ENCODE data around the gene CEND1. TPM values are rescaled to one million over a fixed set of nuclear protein-coding genes. Genes with fewer than 3 reads are reported as not detected.

CEND1 gene
- total and polyA plus RNA-seq, 2 of the 13 experiments (the other 11 are each of a cell fraction or from before 2014, with no cell fraction given) = not detected

DNA sequence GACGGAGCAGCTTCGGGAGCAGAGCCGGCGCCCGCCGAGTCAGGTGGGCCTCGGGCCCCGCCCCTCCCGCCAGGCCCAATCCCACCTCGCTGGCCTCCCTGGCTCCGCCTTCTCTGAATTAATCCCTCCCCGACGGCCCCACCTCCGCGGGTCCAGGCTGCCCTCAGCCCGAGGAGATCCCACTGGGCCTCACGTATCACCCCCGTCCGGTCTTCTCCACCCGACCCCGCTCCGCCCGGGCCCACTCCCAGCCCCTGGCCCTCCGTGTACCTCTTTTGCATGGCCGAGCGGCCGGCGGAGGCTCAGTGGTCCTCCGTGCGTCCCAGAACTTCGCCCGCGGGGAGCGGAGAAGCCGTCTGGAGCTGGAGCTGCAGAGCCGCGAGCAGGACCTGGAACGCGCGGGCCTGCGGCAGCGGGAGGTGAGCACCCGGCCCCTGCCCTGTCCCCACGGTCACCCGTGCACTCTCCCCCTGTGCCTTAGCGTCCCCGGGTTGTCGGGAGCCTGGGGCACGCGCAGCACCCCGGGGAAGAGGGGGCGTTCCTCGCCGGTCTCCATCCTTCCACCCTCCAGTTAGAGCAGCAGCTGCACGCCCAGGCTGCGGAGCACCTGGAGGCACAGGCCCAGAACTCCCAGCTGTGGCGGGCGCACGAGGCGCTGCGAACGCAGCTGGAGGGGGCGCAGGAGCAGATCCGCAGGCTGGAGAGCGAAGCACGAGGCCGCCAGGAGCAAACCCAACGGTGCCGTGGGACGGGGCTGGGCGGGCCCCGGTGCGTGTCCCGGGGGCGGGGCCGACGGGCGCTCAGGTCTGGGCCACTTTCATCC, 40.6 kb upstream of the CEND1 start (continued):
- TF ChIP-seq ZNF687 (CRISPR knock-in tag; IDR thresholded peaks at IDR 0.05) = peak; percentile 93
- TF ChIP-seq ZNF766 (CRISPR knock-in tag; IDR thresholded peaks at IDR 0.05; ENCODE audit: borderline replicate concordance) = no peak
- no peak for TF ChIP-seq KDM6A (CRISPR knock-in tag; IDR thresholded peaks at IDR 0.05; ENCODE audit: low read depth)
- no peak for TF ChIP-seq CC2D1A (CRISPR knock-in tag; IDR thresholded peaks at IDR 0.05)
- peak; percentile 96 for TF ChIP-seq AKAP8 (CRISPR knock-in tag; IDR thresholded peaks at IDR 0.05)
- TF ChIP-seq ZSCAN22 (CRISPR knock-in tag; IDR thresholded peaks at IDR 0.05) = no peak
- no peak for TF ChIP-seq ZNF234 (CRISPR knock-in tag; conservative IDR thresholded peaks at IDR 0.05)
- TF ChIP-seq ZMYM4 (CRISPR knock-in tag; IDR thresholded peaks at IDR 0.05) = no peak
- TF ChIP-seq GABPA (IDR thresholded peaks at IDR 0.05; ENCODE audit: low read depth, low read length) = no peak
- no peak for TF ChIP-seq GABPA (CRISPR knock-in tag; IDR thresholded peaks at IDR 0.05; ENCODE audit: low read depth)
- TF ChIP-seq ZNF510 (CRISPR knock-in tag; IDR thresholded peaks at IDR 0.05; ENCODE audit: low read depth) = no peak
- TF ChIP-seq EEA1 (CRISPR knock-in tag; IDR thresholded peaks at IDR 0.05; ENCODE audit: borderline replicate concordance) = no peak
- TF ChIP-seq CBX2 (IDR thresholded peaks at IDR 0.05; ENCODE audit: low read depth, low read length) = no peak
- no peak for TF ChIP-seq CBX2 (CRISPR knock-in tag; IDR thresholded peaks at IDR 0.05; ENCODE audit: low read depth)
- TF ChIP-seq ZUFSP (CRISPR knock-in tag; IDR thresholded peaks at IDR 0.05; ENCODE audit: borderline replicate concordance) = no peak
- no peak for TF ChIP-seq PHF5A (CRISPR knock-in tag; IDR thresholded peaks at IDR 0.05; ENCODE audit: low read depth, unreplicated experiment)
- no peak for TF ChIP-seq ZNF597 (CRISPR knock-in tag; IDR thresholded peaks at IDR 0.05)
- 0 out of 2 replicates have a peak, but pooled peaks have one; percentile 26 for TF ChIP-seq MAZ (IDR thresholded peaks at IDR 0.05; ENCODE audit: borderline replicate concordance, low read depth, low read length)
- peak; percentile 59 for TF ChIP-seq MAZ (CRISPR knock-in tag; IDR thresholded peaks at IDR 0.05; ENCODE audit: low read depth)
- no peak; the same call in 1 of the 2 replicates for TF ChIP-seq ZNF746 (CRISPR knock-in tag; IDR thresholded peaks at IDR 0.05)
- TF ChIP-seq ZNF552 (CRISPR knock-in tag; IDR thresholded peaks at IDR 0.05; ENCODE audit: borderline replicate concordance) = no peak
- no peak for TF ChIP-seq CCDC6 (CRISPR knock-in tag; IDR thresholded peaks at IDR 0.05)
- TF ChIP-seq ELF4 (CRISPR knock-in tag; IDR thresholded peaks at IDR 0.05; ENCODE audit: borderline replicate concordance) = no peak

All from HepG2 (cell line).